GM12878 (cell line): ENCODE data around the gene ANKRD13C. TPM values are rescaled to one million over a fixed set of nuclear protein-coding genes. Genes with fewer than 3 reads are reported as not detected.

Source experiments
- ATAC-seq: fragments of 200-7000 bp; cut with Tn5 transposase; 3 replicates; pipeline ENCODE4 v1.9.1; 2020; ENCODE audit warnings: mild to moderate bottlenecking, moderate library complexity
- BruUV-seq: library from RNA; stranded (reverse); fragments of 400-500 nt; replicated peaks from 2 replicates; lab custom pipeline; 2021; lab: Mats Ljungman, UMichigan
- CTCF ChIA-PET: fragments of 300-600 bp; sonication (Branson Sonifier 250); formaldehyde crosslinking; extraction: SDS; loops from one replicate; lab custom pipeline; 2021; ENCODE audit warnings: inconsistent platforms; lab: Yijun Ruan, JAX
- POLR2A ChIA-PET: fragments of 350-600 bp; formaldehyde crosslinking; extraction: SDS; loops from one replicate; lab custom pipeline; 2021; ENCODE audit warnings: inconsistent platforms; lab: Charles Lee
- RAD21 ChIA-PET: fragments of 300-600 bp; sonication (Branson Sonifier 250); formaldehyde crosslinking; loops from one replicate; lab custom pipeline; 2023; ENCODE audit warnings: antibody characterized with exemption; ENCODE audit not compliant: unreplicated experiment; lab: Charles Lee
- SMC1A ChIA-PET: fragments of 300-600 bp; sonication (Branson Sonifier 250); formaldehyde crosslinking; loops from one replicate; lab custom pipeline; 2023; ENCODE audit not compliant: unreplicated experiment, uncharacterized antibody; lab: Charles Lee
- DNase-seq: peaks from one replicate; pipeline ENCODE4 v3.0.0-alpha.2; 2011; ENCODE audit warnings: low read depth, low spot score
- FAIRE-seq: peaks from 3 replicates; lab custom pipeline; 2011; peaks lifted over from hg19 to GRCh38; lab: Jason Lieb, UNC
- H2AFZ ChIP-seq: 2 replicates; pipeline ENCODE4 v1.6.0; 2011; ENCODE audit warnings: low read depth, low read length, control low read depth; ENCODE audit not compliant: control insufficient read depth
- H3K27ac ChIP-seq: 2 replicates; pipeline ENCODE4 v1.5.1; 2011; ENCODE audit warnings: control low read depth; ENCODE audit not compliant: control insufficient read depth, insufficient read depth
- H3K27me3 ChIP-seq, 2 experiments: replicated peaks in 1 of 2; 2 replicates each; pipeline versions ENCODE4 v1.6.0 to v1.6.1; 2011; ENCODE audit warnings: low read length in 1 of 2; ENCODE audit not compliant: control insufficient read depth in 2 of 2, insufficient read depth in 2 of 2
- H3K36me3 ChIP-seq, 2 experiments: 2 replicates each; pipeline ENCODE4 v1.5.1; 2011; ENCODE audit warnings: low read length in 1 of 2; ENCODE audit not compliant: control insufficient read depth in 2 of 2, insufficient read depth in 2 of 2
- H3K4me1 ChIP-seq: 2 replicates; pipeline ENCODE4 v1.6.1; 2011; ENCODE audit warnings: mild to moderate bottlenecking, low read length, moderate library complexity, mixed read lengths; ENCODE audit not compliant: control insufficient read depth, insufficient read depth
- H3K4me2 ChIP-seq: 2 replicates; pipeline ENCODE4 v1.6.0; 2011; ENCODE audit warnings: control low read depth; ENCODE audit not compliant: control insufficient read depth, insufficient read depth
- H3K4me3 ChIP-seq: fragments of 200-600 bp; sonication (generic); 2 replicates; pipeline ENCODE4 v1.5.1; 2016
- H3K79me2 ChIP-seq: 2 replicates; pipeline ENCODE4 v1.6.0; 2011; ENCODE audit warnings: low read length; ENCODE audit not compliant: control insufficient read depth, insufficient read depth
- H3K9ac ChIP-seq: 2 replicates; pipeline ENCODE4 v1.8.0; 2011; ENCODE audit warnings: low read length, control low read depth, mixed read lengths; ENCODE audit not compliant: control insufficient read depth, insufficient read depth
- H3K9me3 ChIP-seq: replicated peaks from 3 replicates; pipeline ENCODE4 v1.5.1; 2011; ENCODE audit warnings: mild to moderate bottlenecking, low read length; ENCODE audit not compliant: control insufficient read depth, insufficient read depth
- H4K20me1 ChIP-seq: 2 replicates; pipeline ENCODE4 v1.6.0; 2011; ENCODE audit not compliant: control insufficient read depth, insufficient read depth
- HDAC2 ChIP-seq: fragments of 200-600 bp; sonication (generic); IDR thresholded peaks from 2 replicates; pipeline ENCODE4 v1.6.1; 2017
- MAX ChIP-seq: IDR thresholded peaks from 2 replicates; pipeline ENCODE4 v1.6.1; 2012; ENCODE audit warnings: low read depth, low read length, improper control_type of control experiment
- NR2F1 ChIP-seq: fragments of 450-650 bp; conservative IDR thresholded peaks from 2 replicates; pipeline ENCODE4 v1.6.1; 2017; ENCODE audit warnings: mild to moderate bottlenecking
- ZBTB40 ChIP-seq: fragments of 450-650 bp; IDR thresholded peaks from 2 replicates; pipeline ENCODE4 v1.6.1; 2016; ENCODE audit warnings: mild to moderate bottlenecking, moderate library complexity, borderline replicate concordance
- in situ Hi-C: fragments of 300-500 bp; cut with MboI; formaldehyde crosslinking; loops from 9 replicates; pipeline ENCODE4 v1.14.3; 2018; ENCODE audit warnings: mixed read lengths
- intact Hi-C: fragments of 100-400 bp; cut with micrococcal nuclease; formaldehyde crosslinking; loops from one replicate; pipeline ENCODE4 v1.14.2; 2022; ENCODE audit not compliant: unreplicated experiment
- polyA plus RNA-seq, 11 experiments: library from polyadenylated mRNA; depleted of rRNA in 4 of 11; unstranded in 6 of 11; stranded (reverse) in 5 of 11; fragments of >200 nt; fragmentation: Nextera tagmentation in 4 of 11; fragmentation: Illumina TruSeq in 1 of 11; extraction: Ambion mirVana in 4 of 11; extraction: Trizol in 1 of 11; gene quantifications; 1 replicate in 1 of 11; 2 replicates in 10 of 11; pipeline versions ENCODE4 v1.2.1 to v1.2.3, GENCODE V29; 2011 to 2016; ENCODE audit warnings: inconsistent platforms in 2 of 11, missing spikeins in 2 of 11, low read depth in 1 of 11
- total RNA-seq, 4 experiments: library from RNA; depleted of rRNA in 3 of 4; stranded (reverse); fragments of >200 nt in 3 of 4; fragmentation: Illumina TruSeq in 1 of 4; extraction: Trizol in 1 of 4; gene quantifications; 2 replicates each; pipeline versions ENCODE4 v1.2.1 to v1.2.3, GENCODE V29; 2013 to 2021
- TF ChIP-seq, protein P1 (sequence below): IDR thresholded peaks from 2 replicates; pipeline ENCODE4 v1.6.1; 2012; ENCODE audit warnings: low read depth, low read length, improper control_type of control experiment
- TF ChIP-seq, protein P2 (sequence below): IDR thresholded peaks from 2 replicates; pipeline ENCODE4 v1.6.1; 2012; ENCODE audit warnings: low read length, inconsistent platforms

ANKRD13C gene
- total and polyA plus RNA-seq, 10 of the 15 experiments (the other 5 are each of a cell fraction or from before 2014, with no cell fraction given), result 3.7 to 24.4 (median 14.1) TPM

DNA sequence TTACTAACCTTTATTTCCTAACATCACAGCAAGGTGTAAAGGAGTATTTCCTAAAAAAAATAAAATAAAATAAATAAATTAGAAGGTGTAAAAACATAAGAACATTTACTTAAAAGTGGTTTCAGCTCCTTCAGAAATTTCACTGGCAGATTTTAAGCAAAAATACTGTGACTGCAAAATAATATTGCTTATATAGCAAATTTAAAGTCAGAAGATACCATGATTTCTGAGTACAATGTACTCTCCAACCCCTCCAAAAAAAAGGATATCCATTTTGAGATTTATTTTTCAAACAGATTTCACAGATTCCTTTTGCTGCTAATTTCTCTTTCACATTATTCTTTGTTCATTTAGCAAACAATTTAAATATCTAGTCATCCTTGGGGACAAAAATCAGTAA is 18.5 kb downstream of the ANKRD13C start:
- ChIA-PET RAD21 (interaction anchor here (1.3 kb wide), 1 partner anchor 18 kb away, joined by 3 read pairs; the partner anchor contains the start of gene ANKRD13C), CTCF (no interaction called here), SMC1A (no interaction called here), POLR2A (no interaction called here)
- FAIRE-seq (no peak), ATAC-seq (no peak), DNase-seq (no peak)
- H2AFZ ChIP-seq, result no peak overlapping the region
- H3K9ac ChIP-seq, result no peak overlapping the region
- no peak overlapping the region for H3K4me3 ChIP-seq
- no TSS peak for BruUV-seq
- H4K20me1 ChIP-seq, result no peaks in the 10 kb centered on the region
- no peak overlapping the region for H3K27ac ChIP-seq
- no peaks in the 10 kb centered on the region; the same call in 2 of the 3 replicates for H3K9me3 ChIP-seq
- TF ChIP-seq, protein P1, sequence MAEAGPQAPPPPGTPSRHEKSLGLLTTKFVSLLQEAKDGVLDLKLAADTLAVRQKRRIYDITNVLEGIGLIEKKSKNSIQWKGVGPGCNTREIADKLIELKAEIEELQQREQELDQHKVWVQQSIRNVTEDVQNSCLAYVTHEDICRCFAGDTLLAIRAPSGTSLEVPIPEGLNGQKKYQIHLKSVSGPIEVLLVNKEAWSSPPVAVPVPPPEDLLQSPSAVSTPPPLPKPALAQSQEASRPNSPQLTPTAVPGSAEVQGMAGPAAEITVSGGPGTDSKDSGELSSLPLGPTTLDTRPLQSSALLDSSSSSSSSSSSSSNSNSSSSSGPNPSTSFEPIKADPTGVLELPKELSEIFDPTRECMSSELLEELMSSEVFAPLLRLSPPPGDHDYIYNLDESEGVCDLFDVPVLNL, result no peak
- TF ChIP-seq HDAC2, result no peak
- TF ChIP-seq ZBTB40, result no peak
- TF ChIP-seq NR2F1, result no peak
- no peak for TF ChIP-seq MAX
- TF ChIP-seq, protein P2, sequence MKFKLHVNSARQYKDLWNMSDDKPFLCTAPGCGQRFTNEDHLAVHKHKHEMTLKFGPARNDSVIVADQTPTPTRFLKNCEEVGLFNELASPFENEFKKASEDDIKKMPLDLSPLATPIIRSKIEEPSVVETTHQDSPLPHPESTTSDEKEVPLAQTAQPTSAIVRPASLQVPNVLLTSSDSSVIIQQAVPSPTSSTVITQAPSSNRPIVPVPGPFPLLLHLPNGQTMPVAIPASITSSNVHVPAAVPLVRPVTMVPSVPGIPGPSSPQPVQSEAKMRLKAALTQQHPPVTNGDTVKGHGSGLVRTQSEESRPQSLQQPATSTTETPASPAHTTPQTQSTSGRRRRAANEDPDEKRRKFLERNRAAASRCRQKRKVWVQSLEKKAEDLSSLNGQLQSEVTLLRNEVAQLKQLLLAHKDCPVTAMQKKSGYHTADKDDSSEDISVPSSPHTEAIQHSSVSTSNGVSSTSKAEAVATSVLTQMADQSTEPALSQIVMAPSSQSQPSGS, result no peak
- H3K4me1 ChIP-seq, result no peaks in the 10 kb centered on the region
- H3K79me2 ChIP-seq, result no peaks in the 10 kb centered on the region; the same call in 1 of the 2 replicates
- H3K4me2 ChIP-seq, result no peak overlapping the region
- H3K36me3 ChIP-seq, result peaks cover 2 to 4% of the 10 kb centered on the region in 2 experiments; a peak in 2 of 4 replicates
- in situ Hi-C loops, result no loop called here
- no peaks in the 10 kb centered on the region for H3K27me3 ChIP-seq
- intact Hi-C loops, result no loop called here
